UCSD-AML1 (cell line): ENCODE measurements around the gene TLN1.

Experiments used
- DNase-seq: peaks from one replicate; lab custom pipeline; 2025; ENCODE audit not compliant: unreplicated experiment; lab: John Stamatoyannopoulos, UW

The TLN1 gene

DNA sequence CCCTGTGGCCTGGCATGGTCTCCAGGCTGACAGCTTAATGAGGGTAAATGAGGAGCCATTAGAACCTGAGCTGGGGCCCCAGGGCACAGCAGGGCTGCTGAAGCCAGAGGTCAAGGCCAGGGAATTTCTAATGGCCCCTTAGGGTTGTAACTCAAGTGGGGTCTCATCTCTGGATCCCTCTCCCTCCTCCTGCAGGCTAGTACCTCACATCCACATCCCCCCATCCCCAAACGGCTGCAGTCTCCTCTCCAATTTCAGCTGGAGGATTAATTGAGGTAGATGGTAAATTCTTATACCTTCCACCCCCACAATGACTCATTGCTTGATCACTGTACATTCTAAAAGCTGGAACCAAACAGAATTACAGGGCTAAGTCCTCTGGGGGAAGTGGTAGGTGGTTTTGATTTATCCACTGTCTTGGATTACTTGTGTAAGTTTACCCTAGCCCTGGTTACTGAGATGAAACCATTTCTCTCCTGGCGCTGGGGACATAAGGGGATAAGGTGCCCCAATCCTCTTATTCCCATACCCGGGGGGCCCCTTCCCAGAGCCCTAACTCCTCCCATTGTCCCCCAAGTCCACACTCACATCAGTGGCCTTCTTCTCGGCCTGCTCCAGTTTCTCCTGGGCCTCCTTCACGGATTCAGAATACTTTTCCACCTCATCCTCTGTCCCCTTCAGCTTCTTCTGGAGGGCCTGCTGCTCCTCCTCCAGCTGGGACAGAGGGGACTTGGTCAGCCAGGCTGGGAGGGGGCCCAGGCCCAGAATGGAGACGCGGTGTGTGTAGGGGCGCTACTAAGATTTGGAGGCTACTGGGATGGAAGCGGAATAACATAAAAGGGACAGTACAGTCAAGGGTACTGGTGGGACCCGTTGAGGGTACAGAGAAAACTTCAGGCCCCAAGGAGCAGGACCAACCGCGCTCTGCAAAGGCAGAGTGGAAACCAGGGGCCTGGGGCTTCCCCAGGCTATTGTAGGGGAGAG, 43.1 kb downstream of the TLN1 start:
- DNase-seq = no peak

DNA sequence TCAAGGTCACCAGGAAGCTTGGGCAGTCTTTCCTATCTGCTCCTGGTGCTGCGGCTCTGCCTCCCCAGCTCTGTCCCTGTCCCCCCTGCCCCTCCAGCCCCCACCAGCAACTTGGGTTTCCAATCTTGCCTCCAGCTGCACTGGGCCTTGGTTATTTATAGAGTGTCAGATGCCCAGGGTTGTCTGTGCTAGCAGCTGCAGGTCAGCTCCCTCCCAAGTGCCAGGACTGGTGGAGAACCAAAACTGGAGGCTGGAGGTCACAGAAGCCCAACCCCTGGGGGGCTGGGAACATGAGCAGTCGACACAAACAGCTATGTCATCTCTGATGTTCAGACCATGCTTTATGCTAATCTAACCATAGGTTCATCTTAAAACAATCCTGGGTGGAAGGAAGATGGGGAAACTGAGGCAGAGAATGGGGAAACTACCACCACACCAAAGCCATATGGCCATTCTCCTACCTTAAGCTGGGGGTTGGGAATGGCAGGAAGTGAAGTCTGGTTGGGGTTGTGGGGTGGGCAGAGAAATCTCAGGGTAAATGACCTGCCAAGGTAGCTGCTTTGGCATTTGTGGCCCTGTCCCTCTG, 43.9 kb downstream of the TLN1 start:
- no peak for DNase-seq

DNA sequence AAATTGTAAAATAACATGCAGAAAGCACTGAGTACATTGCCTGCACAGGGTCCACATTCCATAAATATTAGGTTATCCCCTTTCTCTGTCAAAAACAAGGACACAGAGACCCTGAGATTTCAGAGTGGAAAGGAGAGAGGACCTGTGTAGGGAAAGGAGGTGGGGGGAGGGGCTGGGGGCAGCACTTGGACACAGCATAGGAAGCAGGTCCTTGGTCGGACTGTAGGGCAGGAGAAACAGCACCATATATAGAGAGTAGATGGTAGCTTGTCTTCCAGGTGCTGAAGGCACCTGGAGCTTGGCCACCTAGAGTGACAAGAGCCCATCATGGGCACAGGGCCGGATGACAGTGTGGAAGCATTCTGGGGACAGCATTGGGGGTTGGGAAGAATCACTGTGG, 44.7 kb downstream of the TLN1 start:
- DNase-seq = no peak

DNA sequence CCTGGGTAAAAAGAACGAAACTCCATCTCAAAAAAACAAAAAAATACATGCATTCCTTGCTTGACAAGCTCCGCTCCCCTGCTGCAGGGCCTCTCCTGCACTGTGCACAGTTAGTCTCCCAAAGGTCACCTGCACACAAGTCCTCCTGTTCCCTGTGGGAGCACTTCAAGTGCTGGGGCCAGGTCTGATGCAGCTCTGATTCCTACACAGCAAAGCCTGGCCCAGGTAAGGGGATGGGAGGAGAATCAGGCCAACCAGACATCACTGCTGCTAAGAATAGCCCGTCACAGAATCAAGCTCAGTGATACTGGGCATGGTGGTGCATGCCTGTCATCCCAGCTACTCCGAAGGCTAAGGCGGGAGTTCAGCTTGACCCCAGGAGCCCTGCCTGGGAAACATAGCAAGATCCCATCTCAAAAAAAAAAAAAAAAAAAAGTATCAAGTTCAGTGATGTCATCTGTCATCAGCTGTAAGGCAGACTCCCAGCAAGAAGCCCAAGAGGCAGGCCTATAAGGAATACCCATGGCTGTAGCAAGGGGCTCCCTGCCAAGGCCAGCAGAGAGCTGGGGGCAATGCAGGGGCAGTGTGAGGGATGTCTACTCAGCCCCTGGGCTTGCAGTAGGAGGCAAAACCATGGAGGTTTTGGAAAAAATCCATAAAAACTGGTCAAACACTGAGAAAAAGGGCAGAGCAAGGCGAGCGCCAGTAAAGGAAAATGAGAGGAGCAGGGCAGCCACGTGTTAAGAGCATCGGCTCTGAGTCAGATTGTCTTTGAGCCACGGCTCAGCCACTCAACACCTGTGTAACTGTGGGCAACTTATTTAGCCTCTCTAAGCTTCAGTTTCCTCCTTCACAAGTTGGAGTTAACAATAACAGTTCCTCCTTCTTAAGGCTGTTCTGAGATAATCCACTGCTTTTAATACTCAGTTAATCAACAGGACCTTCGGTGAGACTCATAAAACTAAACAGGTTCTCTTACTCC, 45.5 kb downstream of the TLN1 start:
- no peak for DNase-seq

DNA sequence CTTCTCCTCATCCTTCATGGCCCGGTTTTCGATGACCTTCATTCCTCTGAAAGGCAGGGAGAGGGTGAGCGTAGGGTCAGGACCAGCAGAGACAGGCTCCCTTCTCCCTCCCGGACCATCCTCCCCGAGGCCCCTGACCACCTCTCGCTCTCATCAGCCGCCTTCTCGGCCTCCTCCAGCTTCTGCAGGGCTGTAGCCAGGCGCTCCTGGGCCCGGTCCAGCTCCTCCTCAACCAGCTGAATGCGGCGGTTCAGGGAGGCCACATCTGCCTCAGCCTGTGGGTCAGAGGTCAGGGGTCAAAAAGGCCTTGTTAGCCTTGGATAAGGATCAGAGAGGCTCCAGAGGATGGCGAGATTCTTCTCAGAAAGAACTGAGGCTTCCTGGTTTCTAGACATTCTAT, 46.5 kb downstream of the TLN1 start:
- DNase-seq = no peak

DNA sequence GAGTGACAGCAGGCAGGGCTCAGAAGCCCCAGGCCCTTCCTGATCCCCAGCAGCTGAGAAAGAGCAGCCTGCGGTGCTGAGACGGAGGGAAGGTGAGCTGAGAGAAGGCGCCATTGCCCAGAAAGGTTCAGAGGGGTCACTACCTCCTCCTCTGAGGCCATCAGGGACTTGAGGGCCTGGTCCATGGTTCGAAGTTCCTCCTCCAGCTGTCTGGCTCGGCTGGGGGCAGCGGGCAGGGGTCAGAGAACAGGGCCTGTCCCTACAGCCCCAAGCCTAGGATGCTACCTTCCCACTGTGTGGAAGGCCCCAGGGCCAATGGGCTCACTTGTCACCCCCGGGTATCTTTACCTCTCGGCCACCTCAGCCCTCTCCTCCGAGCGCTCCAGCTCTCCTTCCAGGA, 47.1 kb downstream of the TLN1 start:
- no peak for DNase-seq

DNA sequence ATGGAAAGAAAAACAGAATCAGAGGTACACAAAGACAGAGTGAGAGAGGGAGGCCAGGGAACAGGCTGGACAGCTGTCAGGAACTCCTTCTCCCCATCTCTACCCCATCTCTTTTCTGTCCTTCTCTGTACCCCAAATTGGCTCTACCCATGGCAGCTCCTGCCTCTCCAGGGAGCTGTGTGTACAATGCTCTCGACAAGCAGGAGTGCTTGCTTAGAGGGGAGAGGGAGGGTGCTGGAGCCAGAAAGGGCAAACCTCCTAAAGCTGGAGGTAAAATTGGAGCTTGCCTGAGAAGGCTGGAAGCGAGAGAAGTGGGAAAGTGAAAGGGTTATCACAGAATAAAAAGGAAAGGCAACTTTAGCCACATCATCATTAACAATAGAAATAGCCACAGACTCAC, 48.7 kb downstream of the TLN1 start:
- no peak for DNase-seq

DNA sequence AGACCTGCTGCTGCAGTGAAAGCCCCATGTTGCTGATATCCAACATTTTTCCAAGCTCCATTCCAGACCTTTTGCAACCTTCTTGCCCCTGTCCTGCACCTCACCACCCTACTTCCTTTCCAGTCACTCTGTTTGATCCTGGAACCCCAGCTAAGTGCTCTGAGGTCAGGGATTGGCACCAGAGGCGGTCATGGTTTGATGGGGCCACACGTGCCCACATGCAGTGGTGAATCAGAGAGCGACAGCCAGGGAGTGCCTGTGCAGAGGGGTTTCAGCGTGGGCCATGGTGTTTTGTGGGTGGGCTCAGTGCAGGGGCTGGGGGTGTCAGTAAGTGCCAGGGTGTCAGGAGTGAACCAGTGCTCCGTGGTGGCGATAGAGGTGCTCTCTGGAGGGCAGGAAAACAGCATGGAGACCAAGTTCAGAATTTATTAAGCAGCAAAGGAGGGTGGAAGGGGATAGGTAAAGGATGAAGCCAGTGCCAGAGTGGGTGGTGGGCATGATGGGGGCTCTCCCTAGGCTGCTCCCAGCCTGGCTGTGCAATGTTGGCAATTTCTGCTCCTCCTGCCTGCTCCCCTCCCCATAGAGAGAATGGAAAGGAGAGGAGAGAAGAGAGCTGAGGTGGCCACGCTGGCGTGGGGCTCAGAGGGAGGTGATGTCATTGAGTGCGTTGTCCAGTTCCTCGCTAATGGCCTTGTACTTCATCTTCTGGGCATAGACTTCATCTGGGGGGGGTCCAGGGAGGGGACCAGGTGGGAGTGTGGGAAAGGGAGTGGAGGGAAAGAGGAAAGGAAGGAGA, 49.3 kb downstream of the TLN1 start:
- no peak for DNase-seq

DNA sequence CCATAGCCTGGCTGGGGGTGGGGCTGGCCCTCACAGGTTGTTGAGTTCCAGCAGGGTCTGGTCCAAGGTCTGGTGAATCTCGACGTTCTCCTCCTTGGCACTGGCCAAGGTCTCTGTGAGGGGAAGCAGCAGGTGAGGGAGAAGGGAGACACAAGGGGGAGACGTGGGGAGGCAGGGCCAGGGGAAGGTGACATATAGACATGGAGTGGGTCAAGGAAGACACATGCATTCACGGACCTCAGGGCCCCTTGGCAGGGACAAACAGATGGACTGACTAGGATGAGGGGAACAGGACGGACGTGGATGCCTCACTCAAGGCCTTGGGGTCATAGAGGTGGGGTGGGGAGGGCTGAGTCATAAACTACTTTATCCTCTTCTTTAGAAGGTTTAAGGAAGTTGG, 49.9 kb downstream of the TLN1 start:
- no peak for DNase-seq

DNA sequence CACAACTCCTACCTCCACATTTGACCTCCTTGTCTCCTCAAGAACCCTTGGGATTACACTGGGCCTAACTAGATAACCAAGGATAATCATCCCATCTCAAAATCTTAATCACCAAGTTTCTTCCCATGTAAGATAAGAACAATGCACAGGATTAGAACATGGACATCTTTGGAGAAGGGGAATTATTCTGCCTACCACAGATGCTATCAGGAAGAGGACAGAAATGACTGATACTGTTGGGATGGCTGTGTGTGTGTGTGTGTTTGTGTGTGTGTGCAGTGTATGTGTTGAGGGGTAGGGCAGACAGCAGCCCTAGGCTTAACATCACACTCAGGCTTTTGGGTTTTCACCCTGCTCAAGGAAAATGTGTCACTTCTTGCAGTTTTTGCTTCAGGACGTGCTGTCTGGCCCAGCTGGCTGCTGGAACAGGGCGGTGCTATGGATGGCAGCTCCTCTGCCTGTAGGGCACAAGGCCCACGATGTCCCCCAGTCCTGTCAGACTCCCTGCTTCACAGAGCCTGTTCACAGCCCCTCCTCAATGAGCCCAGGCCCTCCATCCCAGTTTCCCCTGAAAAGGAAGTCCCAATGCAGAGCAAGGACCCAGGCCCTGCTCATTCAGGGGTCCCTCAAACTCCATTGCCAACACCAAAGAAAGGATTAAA, 50.5 kb downstream of the TLN1 start:
- no peak for DNase-seq

DNA sequence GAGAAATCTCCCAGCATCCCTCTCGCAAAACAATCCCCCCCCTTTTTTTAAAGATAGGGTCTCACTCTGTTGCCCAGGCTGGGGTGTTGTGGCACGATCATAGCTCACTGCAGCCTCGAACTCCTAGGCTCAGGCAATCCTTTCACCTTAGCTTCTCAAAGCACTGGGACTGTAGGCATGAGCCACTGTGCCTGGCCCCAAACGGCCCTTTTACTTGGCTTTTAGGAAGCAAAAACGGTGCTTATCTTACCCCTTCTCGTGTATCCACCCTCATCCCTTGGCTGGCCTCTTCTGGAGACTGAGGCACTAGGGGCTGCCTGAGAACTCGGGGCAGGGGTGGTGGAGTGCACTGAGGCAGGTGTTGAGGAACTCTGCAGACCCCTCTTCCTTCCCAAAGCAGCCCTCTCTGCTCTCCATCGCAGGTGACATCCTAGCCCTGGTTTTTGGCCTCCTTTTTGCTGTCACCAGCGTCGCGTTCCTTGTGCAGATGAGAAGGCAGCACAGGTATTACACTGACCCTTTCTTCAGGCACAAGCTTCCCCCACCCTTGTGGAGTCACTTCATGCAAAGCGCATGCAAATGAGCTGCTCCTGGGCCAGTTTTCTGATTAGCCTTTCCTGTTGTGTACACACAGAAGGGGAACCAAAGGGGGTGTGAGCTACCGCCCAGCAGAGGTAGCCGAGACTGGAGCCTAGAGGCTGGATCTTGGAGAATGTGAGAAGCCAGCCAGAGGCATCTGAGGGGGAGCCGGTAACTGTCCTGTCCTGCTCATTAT, 51.5 kb downstream of the TLN1 start:
- no peak for DNase-seq

DNA sequence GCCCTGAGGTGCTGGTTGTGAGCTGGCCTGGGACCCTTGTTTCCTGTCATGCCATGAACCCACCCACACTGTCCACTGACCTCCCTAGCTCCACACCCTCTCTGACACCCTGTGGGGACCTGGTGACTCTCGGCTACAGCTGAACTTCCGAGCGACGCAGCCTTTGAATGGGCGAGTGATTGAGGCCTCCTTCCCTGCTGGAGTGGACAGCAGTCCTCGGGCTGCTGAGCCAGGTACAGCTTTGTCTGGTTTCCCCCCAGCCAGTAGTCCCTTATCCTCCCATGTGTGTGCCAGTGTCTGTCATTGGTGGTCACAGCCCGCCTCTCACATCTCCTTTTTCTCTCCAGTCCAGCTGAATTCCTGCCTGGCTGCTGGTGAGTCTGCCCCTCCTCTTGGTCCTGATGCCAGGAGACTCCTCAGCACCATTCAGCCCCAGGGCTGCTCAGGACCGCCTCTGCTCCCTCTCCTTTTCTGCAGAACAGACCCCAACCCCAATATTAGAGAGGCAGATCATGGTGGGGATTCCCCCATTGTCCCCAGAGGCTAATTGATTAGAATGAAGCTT, 52.1 kb downstream of the TLN1 start:
- DNase-seq = no peak

DNA sequence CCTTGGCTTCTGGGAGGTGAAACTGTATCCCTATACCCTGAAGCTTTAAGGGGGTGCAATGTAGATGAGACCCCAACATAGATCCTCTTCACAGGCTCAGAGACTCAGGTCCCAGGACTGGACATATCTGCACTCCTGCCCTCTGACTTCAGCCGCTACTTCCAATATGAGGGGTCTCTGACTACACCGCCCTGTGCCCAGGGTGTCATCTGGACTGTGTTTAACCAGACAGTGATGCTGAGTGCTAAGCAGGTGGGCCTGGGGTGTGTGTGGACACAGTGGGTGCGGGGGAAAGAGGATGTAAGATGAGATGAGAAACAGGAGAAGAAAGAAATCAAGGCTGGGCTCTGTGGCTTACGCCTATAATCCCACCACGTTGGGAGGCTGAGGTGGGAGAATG, 52.9 kb downstream of the TLN1 start:
- no peak for DNase-seq

DNA sequence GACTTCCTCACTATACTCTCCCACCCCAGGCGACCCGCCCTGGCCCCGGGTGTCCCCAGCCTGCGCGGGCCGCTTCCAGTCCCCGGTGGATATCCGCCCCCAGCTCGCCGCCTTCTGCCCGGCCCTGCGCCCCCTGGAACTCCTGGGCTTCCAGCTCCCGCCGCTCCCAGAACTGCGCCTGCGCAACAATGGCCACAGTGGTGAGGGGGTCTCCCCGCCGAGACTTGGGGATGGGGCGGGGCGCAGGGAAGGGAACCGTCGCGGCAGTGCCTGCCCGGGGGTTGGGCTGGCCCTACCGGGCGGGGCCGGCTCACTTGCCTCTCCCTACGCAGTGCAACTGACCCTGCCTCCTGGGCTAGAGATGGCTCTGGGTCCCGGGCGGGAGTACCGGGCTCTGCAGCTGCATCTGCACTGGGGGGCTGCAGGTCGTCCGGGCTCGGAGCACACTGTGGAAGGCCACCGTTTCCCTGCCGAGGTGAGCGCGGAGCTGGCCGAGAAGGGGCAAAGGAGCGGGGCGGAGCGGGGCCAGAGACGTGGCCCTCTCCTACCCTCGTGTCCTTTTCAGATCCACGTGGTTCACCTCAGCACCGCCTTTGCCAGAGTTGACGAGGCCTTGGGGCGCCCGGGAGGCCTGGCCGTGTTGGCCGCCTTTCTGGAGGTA, 56.1 kb downstream of the TLN1 start:
- DNase-seq = no peak

DNA sequence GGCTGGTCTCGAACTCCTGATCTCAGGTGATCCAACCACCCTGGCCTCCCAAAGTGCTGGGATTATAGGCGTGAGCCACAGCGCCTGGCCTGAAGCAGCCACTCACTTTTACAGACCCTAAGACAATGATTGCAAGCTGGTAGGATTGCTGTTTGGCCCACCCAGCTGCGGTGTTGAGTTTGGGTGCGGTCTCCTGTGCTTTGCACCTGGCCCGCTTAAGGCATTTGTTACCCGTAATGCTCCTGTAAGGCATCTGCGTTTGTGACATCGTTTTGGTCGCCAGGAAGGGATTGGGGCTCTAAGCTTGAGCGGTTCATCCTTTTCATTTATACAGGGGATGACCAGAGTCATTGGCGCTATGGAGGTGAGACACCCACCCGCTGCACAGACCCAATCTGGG, 56.8 kb downstream of the TLN1 start:
- no peak for DNase-seq

DNA sequence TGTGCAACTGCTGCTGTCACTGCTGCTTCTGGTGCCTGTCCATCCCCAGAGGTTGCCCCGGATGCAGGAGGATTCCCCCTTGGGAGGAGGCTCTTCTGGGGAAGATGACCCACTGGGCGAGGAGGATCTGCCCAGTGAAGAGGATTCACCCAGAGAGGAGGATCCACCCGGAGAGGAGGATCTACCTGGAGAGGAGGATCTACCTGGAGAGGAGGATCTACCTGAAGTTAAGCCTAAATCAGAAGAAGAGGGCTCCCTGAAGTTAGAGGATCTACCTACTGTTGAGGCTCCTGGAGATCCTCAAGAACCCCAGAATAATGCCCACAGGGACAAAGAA, 58.0 kb downstream of the TLN1 start:
- DNase-seq = no peak

DNA sequence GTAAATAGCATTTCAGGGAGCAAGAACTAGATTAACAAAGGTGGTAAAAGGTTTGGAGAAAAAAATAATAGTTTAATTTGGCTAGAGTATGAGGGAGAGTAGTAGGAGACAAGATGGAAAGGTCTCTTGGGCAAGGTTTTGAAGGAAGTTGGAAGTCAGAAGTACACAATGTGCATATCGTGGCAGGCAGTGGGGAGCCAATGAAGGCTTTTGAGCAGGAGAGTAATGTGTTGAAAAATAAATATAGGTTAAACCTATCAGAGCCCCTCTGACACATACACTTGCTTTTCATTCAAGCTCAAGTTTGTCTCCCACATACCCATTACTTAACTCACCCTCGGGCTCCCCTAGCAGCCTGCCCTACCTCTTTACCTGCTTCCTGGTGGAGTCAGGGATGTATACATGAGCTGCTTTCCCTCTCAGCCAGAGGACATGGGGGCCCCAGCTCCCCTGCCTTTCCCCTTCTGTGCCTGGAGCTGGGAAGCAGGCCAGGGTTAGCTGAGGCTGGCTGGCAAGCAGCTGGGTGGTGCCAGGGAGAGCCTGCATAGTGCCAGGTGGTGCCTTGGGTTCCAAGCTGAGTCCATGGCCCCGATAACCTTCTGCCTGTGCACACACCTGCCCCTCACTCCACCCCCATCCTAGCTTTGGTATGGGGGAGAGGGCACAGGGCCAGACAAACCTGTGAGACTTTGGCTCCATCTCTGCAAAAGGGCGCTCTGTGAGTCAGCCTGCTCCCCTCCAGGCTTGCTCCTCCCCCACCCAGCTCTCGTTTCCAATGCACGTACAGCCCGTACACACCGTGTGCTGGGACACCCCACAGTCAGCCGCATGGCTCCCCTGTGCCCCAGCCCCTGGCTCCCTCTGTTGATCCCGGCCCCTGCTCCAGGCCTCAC, 58.6 kb downstream of the TLN1 start, which contains the start of gene CA9:
CA9 (plus strand) TSS at position 797 of the 893 bp plus-strand sequence; CDS start at position 829, 32 bp downstream.
- no peak for DNase-seq
